Esophagus squamous epithelium (tissue), 5 donors: ENCODE measurements around the gene AIDA. TPM values are rescaled to one million over a fixed set of nuclear protein-coding genes. Genes with fewer than 3 reads are reported as not detected.

Experiments used
- DNase-seq: peaks from one replicate; lab custom pipeline; 2025; lab: John Stamatoyannopoulos, UW
- H3K27ac ChIP-seq, 4 donors: fragments of 200-600 bp; sonication (generic); one replicate each; pipeline ENCODE4 v1.5.1; 2016 to 2019; ENCODE audit warnings: mild to moderate bottlenecking in 1 of 4
- H3K27me3 ChIP-seq, 4 donors: fragments of 200-600 bp; sonication (generic); 1 replicate in 3 of 4; 2 replicates in 1 of 4; pipeline versions ENCODE4 v1.5.1 to v1.6.0; 2017 to 2021; ENCODE audit warnings: antibody characterized with exemption in 1 of 4
- H3K36me3 ChIP-seq, 3 donors: fragments of 200-600 bp; sonication (generic); one replicate each; pipeline ENCODE4 v1.5.1; 2016 to 2019
- H3K4me1 ChIP-seq, 3 donors: fragments of 200-600 bp; sonication (generic); one replicate each; pipeline ENCODE4 v1.5.1; 2017 to 2019
- H3K4me3 ChIP-seq, 4 donors: fragments of 200-600 bp; sonication (generic); 1 replicate in 3 of 4; 2 replicates in 1 of 4; pipeline ENCODE4 v1.5.1; 2016 to 2019; ENCODE audit warnings: mild to moderate bottlenecking in 2 of 4, moderate library complexity in 1 of 4
- H3K9me3 ChIP-seq, 3 donors: fragments of 200-600 bp; sonication (generic); one replicate each; pipeline ENCODE4 v1.5.1; 2016 to 2019
- POLR2A ChIP-seq, 4 donors: fragments of 450-650 bp; IDR thresholded peaks; one replicate each; pipeline ENCODE4 v1.6.1; 2017; ENCODE audit warnings: antibody characterized with exemption in 4 of 4, mild to moderate bottlenecking in 4 of 4, moderate library complexity in 3 of 4
- WGBS, 2 donors: methylation state at CpG; one replicate each; pipeline ENCODE4 v1.1.5; 2018; 5-methylcytosine and 5-hydroxymethylcytosine counted together
- intact Hi-C: fragments of 100-400 bp; cut with DNase I; formaldehyde crosslinking; loops from one replicate; pipeline ENCODE4 v1.15.0; 2022
- total RNA-seq, 4 donors: library from RNA; depleted of rRNA; stranded (reverse); fragments of >200 nt; gene quantifications; one replicate each; pipeline ENCODE4 v1.1.0, GENCODE V29; 2016
- TF ChIP-seq, protein P1 (sequence below), 6 experiments: fragments of 450-650 bp in 4 of 6; fragments of 200-600 bp in 2 of 6; sonication (generic) in 2 of 6; IDR thresholded peaks; one replicate each; pipeline ENCODE4 v1.5.1; 2016 to 2019; ENCODE audit warnings: antibody characterized with exemption in 6 of 6, mild to moderate bottlenecking in 4 of 6, moderate library complexity in 4 of 6
- donor health status: DM: yes; HTN: yes; CAD: no.

Gene AIDA
- total RNA-seq, 4 donors from 2014 or later: 18.6 to 51.1 (median 31.7) TPM

DNA sequence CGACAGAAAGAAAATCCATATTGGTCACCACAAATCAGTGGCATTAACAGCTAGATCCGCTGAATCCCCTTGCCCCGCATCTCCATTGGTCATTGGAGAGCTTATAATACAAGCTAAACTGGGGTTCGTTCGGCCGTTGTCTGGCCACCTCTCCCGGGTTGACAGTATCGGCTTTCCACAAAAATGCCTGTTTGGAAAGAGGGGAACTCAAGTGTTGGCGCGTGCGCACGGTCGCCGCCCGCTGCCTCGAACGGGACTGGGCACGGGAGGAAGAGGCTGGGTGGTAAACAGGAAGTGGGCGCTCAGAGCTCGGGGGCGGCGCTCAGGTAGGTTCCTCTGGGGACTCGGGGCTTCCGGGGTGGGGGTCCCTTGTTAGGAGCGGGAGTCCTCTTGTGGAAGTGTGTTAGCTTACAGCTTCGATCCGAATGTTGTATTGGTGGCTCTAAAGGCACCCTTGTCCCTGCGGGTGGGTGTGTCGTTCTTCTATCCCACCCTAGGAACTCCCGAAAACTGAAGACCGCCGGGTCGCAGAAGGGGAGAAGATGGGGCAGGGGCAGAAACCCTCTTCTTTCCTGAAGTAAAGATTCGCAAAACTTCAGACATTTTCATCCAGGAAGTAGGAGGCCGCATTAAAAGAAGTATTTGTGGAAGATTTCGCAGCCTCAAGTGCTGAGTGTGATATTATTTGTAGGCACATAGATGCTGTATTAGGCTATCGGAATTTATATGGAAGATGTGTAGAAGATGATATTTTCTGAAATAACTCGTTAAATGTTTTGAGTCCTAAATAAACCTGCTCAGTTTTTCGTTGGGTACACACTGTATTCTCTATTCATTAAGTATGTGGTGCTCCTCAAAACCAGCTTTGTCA lies 1.0 kb upstream of the AIDA start:
- WGBS, 2 donors: 0% methylated on average over 18 to 28 of the region's 39 CpGs
- TF ChIP-seq, protein P1, sequence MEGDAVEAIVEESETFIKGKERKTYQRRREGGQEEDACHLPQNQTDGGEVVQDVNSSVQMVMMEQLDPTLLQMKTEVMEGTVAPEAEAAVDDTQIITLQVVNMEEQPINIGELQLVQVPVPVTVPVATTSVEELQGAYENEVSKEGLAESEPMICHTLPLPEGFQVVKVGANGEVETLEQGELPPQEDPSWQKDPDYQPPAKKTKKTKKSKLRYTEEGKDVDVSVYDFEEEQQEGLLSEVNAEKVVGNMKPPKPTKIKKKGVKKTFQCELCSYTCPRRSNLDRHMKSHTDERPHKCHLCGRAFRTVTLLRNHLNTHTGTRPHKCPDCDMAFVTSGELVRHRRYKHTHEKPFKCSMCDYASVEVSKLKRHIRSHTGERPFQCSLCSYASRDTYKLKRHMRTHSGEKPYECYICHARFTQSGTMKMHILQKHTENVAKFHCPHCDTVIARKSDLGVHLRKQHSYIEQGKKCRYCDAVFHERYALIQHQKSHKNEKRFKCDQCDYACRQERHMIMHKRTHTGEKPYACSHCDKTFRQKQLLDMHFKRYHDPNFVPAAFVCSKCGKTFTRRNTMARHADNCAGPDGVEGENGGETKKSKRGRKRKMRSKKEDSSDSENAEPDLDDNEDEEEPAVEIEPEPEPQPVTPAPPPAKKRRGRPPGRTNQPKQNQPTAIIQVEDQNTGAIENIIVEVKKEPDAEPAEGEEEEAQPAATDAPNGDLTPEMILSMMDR (IDR thresholded peaks at IDR 0.05): no peak
- peak in 2 of 4 donors; percentile 39 to 64 for TF ChIP-seq POLR2A (IDR thresholded peaks at IDR 0.05)
- intact Hi-C loops: no loop called here
- peak overlapping the region; percentile 65 to 90 (median 82) for H3K4me3 ChIP-seq
- H3K36me3 ChIP-seq: peaks cover 0 to 33% (median 0%) of the 10 kb centered on the region in 3 donors
- H3K27ac ChIP-seq: peak overlapping the region; percentile 97 to 98 (median 97)
- H3K9me3 ChIP-seq: no peaks in the 10 kb centered on the region
- DNase-seq: peak; percentile 83
- H3K4me1 ChIP-seq: peaks cover 15 to 44% (median 21%) of the 10 kb centered on the region in 3 donors
- no peaks in the 10 kb centered on the region for H3K27me3 ChIP-seq

DNA sequence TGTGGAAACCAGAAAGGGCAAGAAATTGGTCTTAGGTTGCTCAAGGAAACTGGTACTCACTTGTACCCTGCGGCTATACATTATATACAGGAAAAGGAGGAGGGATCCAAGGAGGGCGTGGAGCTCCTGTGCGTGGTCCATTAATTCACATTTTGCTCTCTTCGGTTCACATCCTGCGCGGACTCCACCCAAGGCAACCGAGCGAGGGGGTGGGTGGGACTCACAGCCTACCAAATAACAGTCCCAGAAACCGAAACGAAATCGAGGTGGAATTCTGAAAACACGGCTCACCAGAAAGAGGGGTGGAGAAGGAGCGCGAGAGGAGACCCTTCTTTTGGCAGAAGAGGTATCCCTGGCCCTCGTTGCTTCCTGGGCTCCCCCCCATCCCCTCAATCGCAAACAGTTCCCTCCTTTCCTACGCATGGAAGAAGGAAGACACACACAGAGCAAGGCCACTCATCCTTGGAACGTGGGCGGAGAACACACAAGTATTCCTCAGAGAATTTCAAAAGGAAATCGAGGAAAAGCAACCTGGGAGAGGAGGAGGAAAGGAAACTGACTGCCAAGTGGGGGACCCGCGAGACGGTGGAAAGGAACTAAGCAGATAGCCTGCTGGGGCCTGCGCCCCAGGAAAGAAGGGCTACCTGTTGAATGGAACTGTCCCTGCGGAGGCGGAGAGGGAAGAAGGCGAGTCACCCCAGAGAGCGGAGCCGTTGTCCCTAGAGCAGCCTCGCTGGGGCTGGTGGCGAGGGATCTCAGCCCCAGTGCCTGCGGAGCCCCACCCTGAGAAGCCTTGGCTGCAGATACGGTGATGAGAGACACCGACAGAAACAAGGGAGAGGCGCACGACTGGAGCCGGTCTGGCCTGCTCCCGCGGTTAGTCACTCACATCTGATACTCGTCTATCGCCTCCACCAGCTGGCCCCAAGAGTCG lies 705 bp downstream of the AIDA start:
- Histone ChIP-seq H3K27ac (peak overlapping the region; percentile 97 to 98 (median 97)), H3K4me3 (peak overlapping the region; percentile 65 to 90 (median 82)), H3K4me1 (peaks cover 15 to 44% (median 21%) of the 10 kb centered on the region in 3 donors), H3K9me3 (no peaks in the 10 kb centered on the region), H3K27me3 (no peaks in the 10 kb centered on the region), H3K36me3 (peaks cover 0 to 16% (median 0%) of the 10 kb centered on the region in 3 donors)
- TF ChIP-seq POLR2A (IDR thresholded peaks at IDR 0.05): no peak
- TF ChIP-seq, protein P1 (IDR thresholded peaks at IDR 0.05): no peak
- peak; percentile 1 for DNase-seq
- intact Hi-C loops: no loop called here
- WGBS, 2 donors: 0 to 1% methylated on average over 23 to 28 of the region's 42 CpGs

DNA sequence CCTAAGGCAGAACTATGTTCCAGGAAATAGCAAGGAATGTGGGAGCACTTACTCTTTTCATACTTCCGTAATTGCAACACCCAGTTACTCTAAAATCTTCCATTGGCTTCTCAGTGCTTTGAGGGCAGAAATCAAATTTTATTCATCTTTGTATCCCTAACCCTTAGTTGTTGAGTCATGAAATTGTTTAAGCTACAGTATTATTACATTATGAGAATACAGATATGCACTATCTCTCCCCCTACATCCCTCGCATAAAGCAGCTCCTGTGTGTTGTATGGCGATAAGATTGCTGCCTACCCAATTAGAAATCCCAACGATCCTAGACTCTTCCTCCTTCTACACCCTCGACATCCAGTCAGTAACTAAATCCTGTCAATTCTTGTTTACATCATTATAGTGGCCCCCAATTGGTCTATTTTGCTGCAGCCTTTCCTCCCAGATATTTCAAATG lies 2.6 kb downstream of the AIDA start:
- Histone ChIP-seq H3K36me3 (peaks cover 0 to 8% (median 0%) of the 10 kb centered on the region in 3 donors), H3K9me3 (no peaks in the 10 kb centered on the region), H3K27me3 (no peaks in the 10 kb centered on the region), H3K4me3 (no peak overlapping the region), H3K4me1 (peaks cover 15 to 38% (median 20%) of the 10 kb centered on the region in 3 donors), H3K27ac (no peak overlapping the region)
- WGBS, 2 donors: 82 to 83% methylated on average over 5 of the region's 5 CpGs
- no peak for TF ChIP-seq POLR2A (IDR thresholded peaks at IDR 0.05)
- TF ChIP-seq, protein P1 (IDR thresholded peaks at IDR 0.05): no peak
- intact Hi-C loops: no loop called here
- no peak for DNase-seq

DNA sequence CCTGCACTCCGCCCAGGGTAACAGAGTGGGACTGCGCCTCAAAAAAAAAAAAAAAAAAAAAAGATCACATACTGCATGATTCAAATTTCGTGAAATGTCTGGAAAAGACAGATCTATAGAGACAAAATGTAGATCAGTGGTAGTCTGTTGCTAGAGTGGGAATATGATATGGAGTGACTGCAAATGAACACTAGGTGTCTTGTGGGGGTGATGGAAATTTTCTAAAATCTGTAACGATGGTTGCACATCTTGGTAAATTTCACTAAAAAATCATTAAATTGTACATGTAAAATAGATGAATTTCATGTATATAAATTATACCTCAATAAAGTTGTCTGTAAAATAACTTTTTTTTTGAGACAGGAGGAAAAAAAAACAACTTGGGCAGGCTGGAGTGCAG lies 5.5 kb downstream of the AIDA start:
- Histone ChIP-seq H3K4me3 (no peak overlapping the region), H3K9me3 (no peaks in the 10 kb centered on the region), H3K27me3 (no peaks in the 10 kb centered on the region), H3K27ac (no peak overlapping the region), H3K4me1 (peaks cover 14 to 26% (median 15%) of the 10 kb centered on the region in 3 donors), H3K36me3 (peaks cover 0 to 23% (median 0%) of the 10 kb centered on the region in 3 donors)
- DNase-seq: no peak
- TF ChIP-seq, protein P1 (IDR thresholded peaks at IDR 0.05): no peak
- no peak for TF ChIP-seq POLR2A (IDR thresholded peaks at IDR 0.05)
- intact Hi-C loops: no loop called here
- 68 to 78% methylated on average over 4 of the region's 4 CpGs for WGBS, 2 donors
